Measurements from ENCODE around the gene FBXL17. TPM values are rescaled to one million over a fixed set of nuclear protein-coding genes. Genes with fewer than 3 reads are reported as not detected.
A peak's percentile ranks its signal among the peaks of the same experiment; 100 is the strongest.

The FBXL17 gene
- total RNA-seq, 1 donor from 2014 or later: 17.5 TPM

DNA sequence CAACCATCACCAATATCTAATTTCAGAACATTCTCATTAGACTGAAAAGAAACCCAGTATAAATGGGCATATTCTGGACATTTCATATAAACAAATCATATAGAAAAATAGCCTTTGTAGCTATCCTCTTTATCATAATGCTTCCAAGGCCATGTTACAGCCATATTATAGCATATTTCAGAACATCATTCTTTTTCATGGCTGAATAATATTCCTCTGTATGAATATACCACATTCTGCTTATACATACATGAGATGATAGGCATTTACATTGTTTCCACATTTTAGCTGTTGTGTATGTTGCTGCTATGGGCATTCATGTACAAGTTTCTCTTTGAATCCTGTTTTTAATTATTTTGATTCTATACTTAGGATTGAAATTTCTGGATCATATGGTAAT is 167.0 kb downstream of the FBXL17 start:
- no peaks in the 10 kb centered on the region for H3K27me3 ChIP-seq
- no peak overlapping the region for H3K4me3 ChIP-seq
- TF ChIP-seq, protein P1, sequence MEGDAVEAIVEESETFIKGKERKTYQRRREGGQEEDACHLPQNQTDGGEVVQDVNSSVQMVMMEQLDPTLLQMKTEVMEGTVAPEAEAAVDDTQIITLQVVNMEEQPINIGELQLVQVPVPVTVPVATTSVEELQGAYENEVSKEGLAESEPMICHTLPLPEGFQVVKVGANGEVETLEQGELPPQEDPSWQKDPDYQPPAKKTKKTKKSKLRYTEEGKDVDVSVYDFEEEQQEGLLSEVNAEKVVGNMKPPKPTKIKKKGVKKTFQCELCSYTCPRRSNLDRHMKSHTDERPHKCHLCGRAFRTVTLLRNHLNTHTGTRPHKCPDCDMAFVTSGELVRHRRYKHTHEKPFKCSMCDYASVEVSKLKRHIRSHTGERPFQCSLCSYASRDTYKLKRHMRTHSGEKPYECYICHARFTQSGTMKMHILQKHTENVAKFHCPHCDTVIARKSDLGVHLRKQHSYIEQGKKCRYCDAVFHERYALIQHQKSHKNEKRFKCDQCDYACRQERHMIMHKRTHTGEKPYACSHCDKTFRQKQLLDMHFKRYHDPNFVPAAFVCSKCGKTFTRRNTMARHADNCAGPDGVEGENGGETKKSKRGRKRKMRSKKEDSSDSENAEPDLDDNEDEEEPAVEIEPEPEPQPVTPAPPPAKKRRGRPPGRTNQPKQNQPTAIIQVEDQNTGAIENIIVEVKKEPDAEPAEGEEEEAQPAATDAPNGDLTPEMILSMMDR (IDR thresholded peaks at IDR 0.05): no peak
- H3K4me1 ChIP-seq: no peaks in the 10 kb centered on the region
- H3K9me3 ChIP-seq: no peaks in the 10 kb centered on the region
- H3K27ac ChIP-seq: no peak overlapping the region
- H3K36me3 ChIP-seq: no peaks in the 10 kb centered on the region
- ATAC-seq (no peak), DNase-seq (no peak)
- intact Hi-C loops (cut with DNase I): no loop called here

DNA sequence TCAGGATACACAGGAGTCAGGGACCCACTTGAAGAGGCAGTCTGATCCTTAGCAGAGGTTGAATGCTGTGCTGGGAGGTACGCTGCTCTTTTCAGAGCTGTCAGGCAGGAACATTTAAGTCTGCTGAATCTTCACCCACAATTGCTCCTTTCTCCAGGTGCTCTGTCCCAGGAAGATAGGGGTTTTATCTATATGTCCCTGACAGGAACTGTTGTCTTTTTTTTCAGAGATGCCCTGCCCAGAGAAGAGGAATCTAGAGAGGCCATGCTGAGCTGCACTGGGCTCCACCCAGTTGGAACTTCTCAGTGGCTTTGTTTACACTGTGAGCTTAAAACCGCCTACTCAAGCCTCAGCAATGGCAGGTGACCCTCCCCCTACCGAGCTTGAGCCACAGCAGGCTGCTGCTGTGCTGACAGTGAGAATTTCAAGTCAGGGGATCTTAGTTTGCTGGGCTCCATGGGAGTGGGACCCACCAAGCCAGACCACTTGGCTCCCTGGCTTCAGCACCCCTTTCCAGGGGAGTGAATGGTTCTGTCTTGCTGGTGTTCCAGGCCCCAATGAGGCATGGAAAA is 169.0 kb downstream of the FBXL17 start:
- DNase-seq (no peak), ATAC-seq (peak; percentile 79)
- no peak overlapping the region for H3K27ac ChIP-seq
- TF ChIP-seq, protein P1 (IDR thresholded peaks at IDR 0.05): no peak
- H3K36me3 ChIP-seq: no peaks in the 10 kb centered on the region
- H3K4me3 ChIP-seq: no peak overlapping the region
- intact Hi-C loops (cut with DNase I): no loop called here
- H3K9me3 ChIP-seq: no peaks in the 10 kb centered on the region
- no peaks in the 10 kb centered on the region for H3K4me1 ChIP-seq
- H3K27me3 ChIP-seq: no peaks in the 10 kb centered on the region

DNA sequence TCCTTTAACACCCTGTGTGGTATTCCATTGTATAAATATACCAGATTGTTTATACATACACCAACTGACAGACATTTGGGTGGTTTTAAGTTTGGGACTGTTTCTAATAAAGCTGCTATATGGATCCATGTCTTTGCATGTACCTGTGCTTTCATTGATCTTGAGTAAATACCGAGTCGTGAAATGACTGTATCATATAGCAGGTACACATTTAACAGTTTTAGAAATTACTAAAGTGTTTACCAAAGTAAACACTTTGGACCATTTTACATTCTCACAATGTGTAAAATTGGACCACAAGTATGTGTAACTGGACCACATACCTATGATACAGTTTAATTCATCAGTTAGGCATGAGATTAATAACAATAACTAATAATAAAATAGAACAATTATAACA is 175.2 kb downstream of the FBXL17 start:
- intact Hi-C loops (cut with DNase I): no loop called here
- DNase-seq (no peak), ATAC-seq (no peak)
- Histone ChIP-seq H3K27ac (no peak overlapping the region), H3K27me3 (no peaks in the 10 kb centered on the region), H3K4me1 (no peaks in the 10 kb centered on the region), H3K36me3 (no peaks in the 10 kb centered on the region), H3K9me3 (no peaks in the 10 kb centered on the region), H3K4me3 (no peak overlapping the region)
- TF ChIP-seq, protein P1 (IDR thresholded peaks at IDR 0.05): no peak

DNA sequence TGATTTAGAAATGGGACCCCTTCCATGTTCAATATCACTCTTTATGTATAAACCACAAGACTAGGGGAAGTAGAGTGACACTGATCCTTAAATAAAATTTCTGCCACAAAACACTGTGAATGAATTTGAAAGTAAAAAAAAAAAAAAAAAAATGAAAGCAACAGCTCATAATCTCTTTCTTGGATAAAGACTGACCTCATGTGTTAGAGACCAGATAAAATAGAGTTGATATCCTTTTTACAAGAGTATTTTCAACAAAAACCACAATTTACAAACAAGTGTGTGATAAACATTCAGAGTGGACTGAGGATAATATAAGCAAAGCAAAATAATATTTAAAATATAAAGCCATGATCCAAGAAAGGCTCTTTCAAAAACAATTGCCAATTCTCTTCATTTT is 180.2 kb downstream of the FBXL17 start:
- Histone ChIP-seq H3K27ac (no peak overlapping the region), H3K4me3 (no peak overlapping the region), H3K9me3 (no peaks in the 10 kb centered on the region), H3K4me1 (no peaks in the 10 kb centered on the region), H3K27me3 (no peaks in the 10 kb centered on the region), H3K36me3 (no peaks in the 10 kb centered on the region)
- intact Hi-C loops (cut with DNase I): no loop called here
- TF ChIP-seq, protein P1 (IDR thresholded peaks at IDR 0.05): no peak
- DNase-seq (no peak), ATAC-seq (no peak)

DNA sequence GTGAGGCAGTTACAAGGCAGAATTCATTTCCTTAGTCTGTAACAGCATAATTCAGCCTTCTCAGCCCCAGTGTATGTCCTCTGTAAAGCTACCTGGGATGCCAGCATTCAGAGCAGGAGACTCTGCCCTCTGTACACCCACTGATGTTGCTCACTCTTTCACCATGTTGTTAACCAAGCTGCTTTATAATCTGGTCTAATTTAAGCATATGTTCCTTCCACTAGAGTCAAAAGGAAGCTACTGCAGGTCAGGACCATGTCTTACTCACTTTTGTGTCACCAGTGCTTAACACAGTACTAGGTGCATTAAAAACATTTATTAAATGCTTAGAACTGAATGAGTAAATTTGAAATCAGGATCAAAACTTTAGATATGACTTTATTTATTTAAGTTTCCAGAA is 185.6 kb downstream of the FBXL17 start:
- no peak overlapping the region for H3K4me3 ChIP-seq
- H3K4me1 ChIP-seq: no peaks in the 10 kb centered on the region
- ATAC-seq: no peak
- no peak for DNase-seq
- H3K9me3 ChIP-seq: no peaks in the 10 kb centered on the region
- H3K27me3 ChIP-seq: no peaks in the 10 kb centered on the region
- H3K27ac ChIP-seq: no peak overlapping the region
- TF ChIP-seq, protein P1 (IDR thresholded peaks at IDR 0.05): no peak
- H3K36me3 ChIP-seq: no peaks in the 10 kb centered on the region
- intact Hi-C loops (cut with DNase I): no loop called here

All from upper lobe of right lung (tissue), 1 donor.